ENCODE results near the gene BATF.

Gene BATF

GRCh38 chr14:75563931-75564330 is 41.7 kb downstream of the BATF start:
- CTCF ChIA-PET: interaction anchor here (0.6 to 5.0 kb wide), 4 partner anchors 11 to 256 kb away, joined by 3 to 51 read pairs (median 7); no protein-coding TSS in a partner anchor
- Histone ChIP-seq H3K4me3 (ENCODE audit: low read depth, low read length) (no peak overlapping the region), H3K36me3 (ENCODE audit: control insufficient read depth in 2 of 2, insufficient read depth in 1 of 2, low read length in 2 of 2) (no peaks in the 10 kb centered on the region), H3K27ac (ENCODE audit: extremely low read depth, low read depth, low read length) (no peak overlapping the region), H3K4me1 (ENCODE audit: control insufficient read depth, insufficient read depth, low read length) (no peaks in the 10 kb centered on the region), H3K9me3 (ENCODE audit: control insufficient read depth, insufficient read depth, low read depth, low read length) (no peaks in the 10 kb centered on the region)
- TF ChIP-seq ZFP37 (tag by site-specific recombination; IDR thresholded peaks at IDR 0.05) (no peak), GFI1B (tag by site-specific recombination; IDR thresholded peaks at IDR 0.05) (no peak), YY1 (tag by site-specific recombination; IDR thresholded peaks at IDR 0.05) (no peak), ZNF221 (tag by site-specific recombination; IDR thresholded peaks at IDR 0.05; ENCODE audit: borderline replicate concordance) (no peak), IKZF3 (tag by site-specific recombination; IDR thresholded peaks at IDR 0.05) (no peak), ZNF19 (tag by site-specific recombination; IDR thresholded peaks at IDR 0.05; ENCODE audit: low read depth) (no peak), GLIS2 (tag by site-specific recombination; IDR thresholded peaks at IDR 0.05) (no peak), ZNF138 (tag by site-specific recombination; IDR thresholded peaks at IDR 0.05; ENCODE audit: borderline replicate concordance) (no peak), MEIS1 (CRISPR knock-in tag; IDR thresholded peaks at IDR 0.05; ENCODE audit: borderline replicate concordance) (no peak), HOXC10 (CRISPR knock-in tag; IDR thresholded peaks at IDR 0.05) (no peak), ZNF701 (tag by site-specific recombination; IDR thresholded peaks at IDR 0.05) (no peak)
- POLR2A ChIA-PET: interaction anchor here (0.6 kb wide), 2 partner anchors 97 to 262 kb away, joined by 3 read pairs; partner anchors contain the start of genes ERG28 and TTLL5

- Histone ChIP-seq H3K4me3 (ENCODE audit: low read depth, low read length) (no peak overlapping the region), H3K9me3 (ENCODE audit: control insufficient read depth, insufficient read depth, low read depth, low read length) (no peaks in the 10 kb centered on the region), H3K36me3 (ENCODE audit: control insufficient read depth in 2 of 2, insufficient read depth in 1 of 2, low read length in 2 of 2) (no peaks in the 10 kb centered on the region), H3K27ac (ENCODE audit: extremely low read depth, low read depth, low read length) (no peak overlapping the region), H3K4me1 (ENCODE audit: control insufficient read depth, insufficient read depth, low read length) (no peaks in the 10 kb centered on the region)
- TF ChIP-seq ZFP3 (tag by site-specific recombination; IDR thresholded peaks at IDR 0.05; ENCODE audit: low read depth): no peak
- TF ChIP-seq ZNF629 (tag by site-specific recombination; IDR thresholded peaks at IDR 0.05): no peak
- TF ChIP-seq HOXA7 (CRISPR knock-in tag; IDR thresholded peaks at IDR 0.05; ENCODE audit: borderline replicate concordance): no peak
- TF ChIP-seq KLF7 (tag by site-specific recombination; IDR thresholded peaks at IDR 0.05; ENCODE audit: borderline replicate concordance): no peak
- TF ChIP-seq ZNF521 (tag by site-specific recombination; IDR thresholded peaks at IDR 0.05): no peak
- TF ChIP-seq ZBTB49 (tag by site-specific recombination; IDR thresholded peaks at IDR 0.05; ENCODE audit: low read depth): no peak
- TF ChIP-seq ZNF169 (tag by site-specific recombination; IDR thresholded peaks at IDR 0.05): no peak
- no peak for TF ChIP-seq GFI1B (tag by site-specific recombination; IDR thresholded peaks at IDR 0.05)
- no peak for TF ChIP-seq PATZ1 (tag by site-specific recombination; IDR thresholded peaks at IDR 0.05)
- ChIA-PET CTCF (no interaction called here), POLR2A (no interaction called here)
These were observed 42.8 kb downstream of the BATF start for GRCh38 chr14:75565056-75565455.

GRCh38 chr14:75566321-75566720 is 44.1 kb downstream of the BATF start:
- ChIA-PET CTCF (interaction anchor here (0.5 to 0.9 kb wide), 5 partner anchors 11 to 1053 kb away, joined by 3 to 5 read pairs (median 3); no protein-coding TSS in a partner anchor), POLR2A (no interaction called here)
- H3K27ac ChIP-seq (ENCODE audit: extremely low read depth, low read depth, low read length): no peak overlapping the region

More at GRCh38 chr14:75566321-75566720, 44.1 kb downstream of the BATF start:
- no peaks in the 10 kb centered on the region for H3K4me1 ChIP-seq (ENCODE audit: control insufficient read depth, insufficient read depth, low read length)
- H3K9me3 ChIP-seq (ENCODE audit: control insufficient read depth, insufficient read depth, low read depth, low read length): no peaks in the 10 kb centered on the region
- no peaks in the 10 kb centered on the region for H3K36me3 ChIP-seq (ENCODE audit: control insufficient read depth in 2 of 2, insufficient read depth in 1 of 2, low read length in 2 of 2)
- H3K4me3 ChIP-seq (ENCODE audit: low read depth, low read length): no peak overlapping the region
- no peak for TF ChIP-seq ZNF221 (tag by site-specific recombination; IDR thresholded peaks at IDR 0.05; ENCODE audit: borderline replicate concordance)
- 0 out of 2 replicates have a peak, but pooled peaks have one; percentile 6 for TF ChIP-seq ZNF366 (tag by site-specific recombination; conservative IDR thresholded peaks at IDR 0.05)
